Ectodermal cell (in vitro differentiated cells): Measurements from ENCODE around the gene TMEM94.
A peak's percentile ranks its signal among the peaks of the same experiment; 100 is the strongest.
"Not testable (repeated sequence)": the region's sequence is repeated elsewhere in the genome, so short reads cannot be mapped to it uniquely, and the experiment has no call there.

Experiments used
- H3K27ac ChIP-seq: 2 replicates; pipeline ENCODE4 v1.7.0; 2013; ENCODE audit warnings: mild to moderate bottlenecking, low read depth, low read length; ENCODE audit not compliant: insufficient read depth, poor library complexity, severe bottlenecking
- H3K27me3 ChIP-seq: 2 replicates; pipeline ENCODE4 v1.7.0; 2013; ENCODE audit warnings: mild to moderate bottlenecking, low read length; ENCODE audit not compliant: insufficient read depth, control insufficient read depth, poor library complexity, severe bottlenecking
- H3K36me3 ChIP-seq: one replicate; pipeline ENCODE4 v1.7.0; 2013; ENCODE audit warnings: low read length; ENCODE audit not compliant: control insufficient read depth, insufficient read depth
- H3K4me1 ChIP-seq: one replicate; pipeline ENCODE4 v1.7.0; 2013; ENCODE audit warnings: low read length; ENCODE audit not compliant: control insufficient read depth, insufficient read depth
- H3K4me3 ChIP-seq: 2 replicates; pipeline ENCODE4 v1.7.0; 2013; ENCODE audit warnings: low read depth, low read length, control low read depth; ENCODE audit not compliant: insufficient read depth
- H3K9me3 ChIP-seq: 2 replicates; pipeline ENCODE4 v1.7.0; 2013; ENCODE audit warnings: mild to moderate bottlenecking, low read length, moderate library complexity; ENCODE audit not compliant: control insufficient read depth
- WGBS, 2 experiments: methylation state at CpG; one replicate each; pipeline ENCODE4 v1.1.7; 2013; ENCODE audit warnings: missing lambda C conversion rate in 2 of 2; 5-methylcytosine and 5-hydroxymethylcytosine counted together

The TMEM94 gene

GRCh38 chr17:75518201-75518600, 61.8 kb downstream of the TMEM94 start:
- Histone ChIP-seq H3K9me3 (no peaks in the 10 kb centered on the region), H3K27ac (no peak overlapping the region), H3K4me1 (peaks cover 6% of the 10 kb centered on the region), H3K27me3 (no peaks in the 10 kb centered on the region), H3K4me3 (no peak overlapping the region), H3K36me3 (peaks cover 3% of the 10 kb centered on the region)
- 95% methylated on average over 3 of the region's 3 CpGs for WGBS, 2 experiments

- no peak overlapping the region for H3K4me3 ChIP-seq
- peaks cover 3% of the 10 kb centered on the region for H3K36me3 ChIP-seq
- H3K4me1 ChIP-seq: peaks cover 6% of the 10 kb centered on the region
- H3K9me3 ChIP-seq: no peaks in the 10 kb centered on the region
- peaks cover 1% of the 10 kb centered on the region for H3K27me3 ChIP-seq
- WGBS, 2 experiments: 92 to 93% methylated on average over 9 of the region's 9 CpGs
- H3K27ac ChIP-seq: no peak overlapping the region
Measured at GRCh38 chr17:75518983-75519537, 62.6 kb downstream of the TMEM94 start.

GRCh38 chr17:75520413-75520812, 64.0 kb downstream of the TMEM94 start:
- not testable (repeated sequence) for H3K36me3 ChIP-seq
- 90 to 93% methylated on average over 8 of the region's 8 CpGs for WGBS, 2 experiments

GRCh38 chr17:75521290-75521689, 64.9 kb downstream of the TMEM94 start:
- Histone ChIP-seq H3K36me3 (peaks cover 3% of the 10 kb centered on the region), H3K9me3 (no peaks in the 10 kb centered on the region), H3K4me3 (no peak overlapping the region), H3K27ac (no peak overlapping the region), H3K4me1 (peaks cover under 1% of the 10 kb centered on the region), H3K27me3 (peaks cover 17% of the 10 kb centered on the region)
- 94 to 95% methylated on average over 8 of the region's 8 CpGs for WGBS, 2 experiments

More at GRCh38 chr17:75520413-75520812, 64.0 kb downstream of the TMEM94 start:
- not testable (repeated sequence) for H3K27ac ChIP-seq, H3K4me1 ChIP-seq, H3K9me3 ChIP-seq, H3K27me3 ChIP-seq, H3K4me3 ChIP-seq

GRCh38 chr17:75521951-75522727, 65.7 kb downstream of the TMEM94 start:
- Histone ChIP-seq H3K9me3 (no peaks in the 10 kb centered on the region), H3K36me3 (peaks cover 3% of the 10 kb centered on the region), H3K4me3 (no peak overlapping the region), H3K27me3 (peaks cover 25% of the 10 kb centered on the region), H3K27ac (no peak overlapping the region), H3K4me1 (peaks cover 4% of the 10 kb centered on the region)
- WGBS, 2 experiments: 95% methylated on average over 33 of the region's 33 CpGs

- H3K27ac ChIP-seq: no peak overlapping the region
- peaks cover 4% of the 10 kb centered on the region for H3K4me1 ChIP-seq
- no peaks in the 10 kb centered on the region for H3K9me3 ChIP-seq
- peaks cover 3% of the 10 kb centered on the region for H3K36me3 ChIP-seq
- H3K27me3 ChIP-seq: peaks cover 27% of the 10 kb centered on the region
- 94 to 96% methylated on average over 7 of the region's 7 CpGs for WGBS, 2 experiments
- H3K4me3 ChIP-seq: no peak overlapping the region
Measured at GRCh38 chr17:75523647-75524046, 67.2 kb downstream of the TMEM94 start.

- Histone ChIP-seq H3K27ac (no peak overlapping the region), H3K27me3 (peaks cover 27% of the 10 kb centered on the region)
- WGBS, 2 experiments: 27 to 28% methylated on average over 24 of the region's 24 CpGs
Measured at GRCh38 chr17:75524269-75524969, 68.0 kb downstream of the TMEM94 start.

GRCh38 chr17:75524970-75525805, 68.8 kb downstream of the TMEM94 start, which contains the start of gene LLGL2:
LLGL2 (plus strand) TSS chr17:75525697; CDS start chr17:75543427, 17,730 bp downstream.
- peak within 1 kb of the TSS; percentile 56 for H3K4me3 ChIP-seq
- 0% methylated on average over 108 of the region's 108 CpGs for WGBS, 2 experiments
- peak within 1 kb of the TSS; percentile 44 for H3K27ac ChIP-seq
- H3K4me1 ChIP-seq: peaks cover 4% of the 10 kb centered on the region
- H3K9me3 ChIP-seq: no peaks in the 10 kb centered on the region
- H3K27me3 ChIP-seq: peaks cover 27% of the 10 kb centered on the region
- peaks cover 3% of the 10 kb centered on the region for H3K36me3 ChIP-seq

More at GRCh38 chr17:75524269-75524969, 68.0 kb downstream of the TMEM94 start:
- Histone ChIP-seq H3K4me1 (peaks cover 4% of the 10 kb centered on the region), H3K4me3 (peak overlapping the region; percentile 56), H3K9me3 (no peaks in the 10 kb centered on the region), H3K36me3 (peaks cover 3% of the 10 kb centered on the region)

- Histone ChIP-seq H3K36me3 (peaks cover 3% of the 10 kb centered on the region), H3K27ac (peak overlapping the region; percentile 44), H3K27me3 (peaks cover 27% of the 10 kb centered on the region), H3K4me3 (peak overlapping the region; percentile 56), H3K4me1 (peaks cover 8% of the 10 kb centered on the region), H3K9me3 (no peaks in the 10 kb centered on the region)
- 2% methylated on average over 60 of the region's 60 CpGs for WGBS, 2 experiments
Measured at GRCh38 chr17:75525806-75526554, 69.5 kb downstream of the TMEM94 start.
